ENCODE results near the gene CDC73. TPM values are rescaled to one million over a fixed set of nuclear protein-coding genes. Genes with fewer than 3 reads are reported as not detected.

The CDC73 gene
- total and polyA plus RNA-seq, 9 of the 15 experiments (the other 6 are each of a cell fraction or from before 2014, with no cell fraction given) = 19.0 to 61.7 (median 30.1) TPM

- Histone ChIP-seq H3K9me1 (ENCODE audit: control insufficient read depth, insufficient read depth, low read length) (no peaks in the 10 kb centered on the region), H4K20me1 (replicated peaks; ENCODE audit: control insufficient read depth, insufficient read depth, low read length) (no peaks in the 10 kb centered on the region), H3K9ac (ENCODE audit: insufficient read depth in 1 of 2, low read depth in 2 of 2, low read length in 2 of 2) (no peak overlapping the region), H3K4me1 (replicated peaks in 1 of 2; ENCODE audit: control insufficient read depth in 2 of 2, insufficient read depth in 2 of 2, low read length in 2 of 2) (no peaks in the 10 kb centered on the region), H3K27ac (ENCODE audit: extremely low read depth, low read depth, low read length) (no peak overlapping the region), H2AFZ (ENCODE audit: low read depth, low read length) (no peak overlapping the region), H3K79me2 (ENCODE audit: control insufficient read depth, insufficient read depth, low read length) (peaks cover 16% of the 10 kb centered on the region; the same call in 2 of the 3 replicates), H3K9me3 (replicated peaks; ENCODE audit: control insufficient read depth, insufficient read depth, low read depth, low read length) (no peaks in the 10 kb centered on the region), H3K4me2 (ENCODE audit: insufficient read depth, low read length) (no peak overlapping the region), H3K4me3 (no peak overlapping the region), H3K36me3 (ENCODE audit: control insufficient read depth, insufficient read depth, low read length) (peaks cover 83% of the 10 kb centered on the region), H3K27me3 (ENCODE audit: control insufficient read depth in 2 of 2, insufficient read depth in 2 of 2, low read length in 2 of 2) (no peaks in the 10 kb centered on the region)
- ChIA-PET POLR2A (no interaction called here), CTCF (ENCODE audit: low intra/inter-chr PET ratio) (no interaction called here)
- no peak for TF ChIP-seq ZBTB33 (CRISPR knock-in tag; IDR thresholded peaks at IDR 0.05)
- no peak for TF ChIP-seq ZNF583 (CRISPR knock-in tag; IDR thresholded peaks at IDR 0.05)
- TF ChIP-seq ZBTB8A (IDR thresholded peaks at IDR 0.05; ENCODE audit: partially characterized antibody) = no peak
- TF ChIP-seq CBX8 (IDR thresholded peaks at IDR 0.05; ENCODE audit: borderline replicate concordance, extremely low read depth, low read depth, low read length, poor library complexity, severe bottlenecking) = no peak
- no peak for TF ChIP-seq U2AF1 (optimal IDR thresholded peaks at IDR 0.05; ENCODE audit: low read depth, low read length)
- no peak for TF ChIP-seq CUX1 (CRISPR knock-in tag; IDR thresholded peaks at IDR 0.05)
- no peak for TF ChIP-seq ZFX (CRISPR knock-in tag; IDR thresholded peaks at IDR 0.05)
- no peak for TF ChIP-seq ZNF347 (CRISPR knock-in tag; IDR thresholded peaks at IDR 0.05; ENCODE audit: low read depth)
- no peak for TF ChIP-seq SP1 (CRISPR knock-in tag; IDR thresholded peaks at IDR 0.05)
- TF ChIP-seq EGR1 (conservative IDR thresholded peaks at IDR 0.05) = no peak
- TF ChIP-seq CCNT2 (IDR thresholded peaks at IDR 0.05; ENCODE audit: borderline replicate concordance, extremely low read depth, insufficient read length, low read depth, low read length) = no peak
- no peak for TF ChIP-seq GABPA (tag; conservative IDR thresholded peaks at IDR 0.05; ENCODE audit: low read depth)
- TF ChIP-seq ZNF740 (CRISPR knock-in tag; IDR thresholded peaks at IDR 0.05) = no peak
- no peak for TF ChIP-seq ZNF740 (tag; IDR thresholded peaks at IDR 0.05)
- no TSS peak for BruUV-seq (replicated peaks)
- no peak for DNase-seq (ENCODE audit: extremely low read depth in 1 of 4, low spot score in 3 of 4)
- 91% methylated on average over 1 of the region's 1 CpG for WGBS (ENCODE audit: insufficient coverage, low coverage, missing lambda C conversion rate)
- intact Hi-C loops (cut with micrococcal nuclease) = no loop called here
- no peak for ATAC-seq
- FAIRE-seq = no peak
- in situ Hi-C loops (cut with MboI) = no loop called here
Observed at GRCh38 chr1:193144999-193145398, 23.2 kb downstream of the CDC73 start.
